Measurements from ENCODE around the gene NTF4. TPM values are rescaled to one million over a fixed set of nuclear protein-coding genes. Genes with fewer than 3 reads are reported as not detected.

Gene NTF4
- total RNA-seq, 1 experiment from 2014 or later = 1.7 TPM

- no peaks in the 10 kb centered on the region for H3K9me2 ChIP-seq (ENCODE audit: insufficient read depth)
- TF ChIP-seq ZFX (IDR thresholded peaks at IDR 0.05) (no peak), RAD21 (IDR thresholded peaks at IDR 0.05; ENCODE audit: low read depth) (no peak), CTCF (IDR thresholded peaks at IDR 0.05 in 2 of 3, conservative IDR thresholded peaks at IDR 0.05 in 1 of 3; ENCODE audit: borderline replicate concordance in 1 of 3, insufficient read depth in 1 of 3, low read depth in 2 of 3, low read length in 2 of 3) (no peak), EZH2phosphoT487 (IDR thresholded peaks at IDR 0.05; ENCODE audit: borderline replicate concordance) (no peak), YY1 (IDR thresholded peaks at IDR 0.05; ENCODE audit: extremely low read depth, insufficient replicate concordance, low read depth, low read length) (no peak), ELF1 (IDR thresholded peaks at IDR 0.05; ENCODE audit: borderline replicate concordance, low read depth) (no peak), SIN3A (IDR thresholded peaks at IDR 0.05; ENCODE audit: low read depth) (no peak), MAX (IDR thresholded peaks at IDR 0.05) (no peak), ATF3 (IDR thresholded peaks at IDR 0.05) (no peak), JUND (IDR thresholded peaks at IDR 0.05) (no peak), SRF (IDR thresholded peaks at IDR 0.05; ENCODE audit: low read depth) (no peak), POLR2AphosphoS5 (IDR thresholded peaks at IDR 0.05; ENCODE audit: low read depth, low read length) (no peak), POLR2A (IDR thresholded peaks at IDR 0.05; ENCODE audit: borderline replicate concordance, extremely low read depth, insufficient read depth, insufficient read length) (no peak)
- TF ChIP-seq, protein P1, sequence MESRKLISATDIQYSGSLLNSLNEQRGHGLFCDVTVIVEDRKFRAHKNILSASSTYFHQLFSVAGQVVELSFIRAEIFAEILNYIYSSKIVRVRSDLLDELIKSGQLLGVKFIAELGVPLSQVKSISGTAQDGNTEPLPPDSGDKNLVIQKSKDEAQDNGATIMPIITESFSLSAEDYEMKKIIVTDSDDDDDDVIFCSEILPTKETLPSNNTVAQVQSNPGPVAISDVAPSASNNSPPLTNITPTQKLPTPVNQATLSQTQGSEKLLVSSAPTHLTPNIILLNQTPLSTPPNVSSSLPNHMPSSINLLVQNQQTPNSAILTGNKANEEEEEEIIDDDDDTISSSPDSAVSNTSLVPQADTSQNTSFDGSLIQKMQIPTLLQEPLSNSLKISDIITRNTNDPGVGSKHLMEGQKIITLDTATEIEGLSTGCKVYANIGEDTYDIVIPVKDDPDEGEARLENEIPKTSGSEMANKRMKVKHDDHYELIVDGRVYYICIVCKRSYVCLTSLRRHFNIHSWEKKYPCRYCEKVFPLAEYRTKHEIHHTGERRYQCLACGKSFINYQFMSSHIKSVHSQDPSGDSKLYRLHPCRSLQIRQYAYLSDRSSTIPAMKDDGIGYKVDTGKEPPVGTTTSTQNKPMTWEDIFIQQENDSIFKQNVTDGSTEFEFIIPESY (IDR thresholded peaks at IDR 0.05; ENCODE audit: extremely low read depth, insufficient replicate concordance, low read length) = no peak
- H3K4me1 ChIP-seq (ENCODE audit: control insufficient read depth in 1 of 2, insufficient read depth in 2 of 2, low read length in 2 of 2) = peaks cover 35 to 76% of the 10 kb centered on the region in 2 experiments
- ATAC-seq = peak; percentile 49
- BruUV-seq (replicated peaks) = no TSS peak
- H3K9ac ChIP-seq (ENCODE audit: low read length) = peak overlapping the region; percentile 67
- H3K4me3 ChIP-seq (replicated peaks in 1 of 2; ENCODE audit: low read depth in 1 of 2, low read length in 2 of 2) = peak overlapping the region; percentile 42 to 56
- H4K20me1 ChIP-seq (ENCODE audit: insufficient read depth) = no peaks in the 10 kb centered on the region
- no peaks in the 10 kb centered on the region for H3K27me3 ChIP-seq (ENCODE audit: insufficient read depth, low read length)
- H3K36me3 ChIP-seq (ENCODE audit: control insufficient read depth in 1 of 2, insufficient read depth in 2 of 2, low read length in 2 of 2) = no peaks in the 10 kb centered on the region
- no peak for DNase-seq (ENCODE audit: low read depth, low spot score)
- peak overlapping the region; percentile 69 for H3K27ac ChIP-seq (ENCODE audit: low read depth, low read length)
- ChIA-PET POLR2A (no interaction called here), CTCF (interaction anchor here (0.6 to 1.8 kb wide), 3 partner anchors 10 to 64 kb away, joined by 4 to 18 read pairs (median 4); no protein-coding TSS in a partner anchor), RAD21 (ENCODE audit: low non-redundant PET in 1 of 2, low total read pairs in 2 of 2, uncharacterized antibody in 2 of 2, unreplicated experiment in 2 of 2) (interaction anchor here in 1 of 2 experiments (0.6 to 0.8 kb wide), 2 partner anchors 12 to 71 kb away, joined by 3 read pairs; partner anchors contain the start of genes GYS1 and RUVBL2)
- intact Hi-C loops (cut with micrococcal nuclease) = no loop called here
- no peaks in the 10 kb centered on the region for H3K9me3 ChIP-seq (ENCODE audit: control insufficient read depth in 1 of 2, insufficient read depth in 1 of 2, low read depth in 1 of 2, low read length in 2 of 2)
- peak overlapping the region; percentile 89 for H3K4me2 ChIP-seq (ENCODE audit: low read length)
- H2AFZ ChIP-seq (ENCODE audit: low read depth, low read length, poor library complexity, severe bottlenecking) = no peak overlapping the region
- no peaks in the 10 kb centered on the region for H3K79me2 ChIP-seq (ENCODE audit: insufficient read depth, low read length)
Observed at GRCh38 chr19:49064029-49064629, 489 bp downstream of the NTF4 start.
